H1 (cell line): ENCODE results near the gene VPS51. TPM values are rescaled to one million over a fixed set of nuclear protein-coding genes. Genes with fewer than 3 reads are reported as not detected.

Source experiments
- CTCF ChIA-PET: fragments of 300-600 bp; sonication (Branson Sonifier 250); formaldehyde crosslinking; loops from one replicate; lab custom pipeline; 2021; ENCODE audit not compliant: partially characterized antibody; lab: Charles Lee
- POLR2A ChIA-PET: fragments of 300-600 bp; sonication (Branson Sonifier 250); formaldehyde crosslinking; loops from one replicate; lab custom pipeline; 2021; ENCODE audit warnings: inconsistent platforms; ENCODE audit not compliant: partially characterized antibody; lab: Charles Lee
- DNase-seq, 2 experiments: peaks; one replicate each; pipeline versions ENCODE4 v3.0.0 to v3.0.0-alpha.2; 2010 to 2022; ENCODE audit warnings: low spot score in 2 of 2, low read depth in 1 of 2, mixed read lengths in 1 of 2
- FAIRE-seq: peaks from 2 replicates; lab custom pipeline; 2011; peaks lifted over from hg19 to GRCh38; lab: Jason Lieb, UNC
- H2AFZ ChIP-seq: 2 replicates; pipeline ENCODE4 v1.8.1; 2012; ENCODE audit warnings: low read length, inconsistent platforms
- H2AK5ac ChIP-seq: 2 replicates; pipeline ENCODE4 v1.6.1; 2013; ENCODE audit warnings: low read depth, low read length
- H2BK120ac ChIP-seq: replicated peaks from 2 replicates; pipeline ENCODE3; 2013; ENCODE audit warnings: low read depth, low read length, inconsistent platforms
- H2BK12ac ChIP-seq: 2 replicates; pipeline ENCODE4 v1.6.1; 2013; ENCODE audit warnings: low read depth, low read length
- H2BK15ac ChIP-seq: 2 replicates; pipeline ENCODE4 v1.6.1; 2013; ENCODE audit warnings: low read length
- H2BK20ac ChIP-seq: 2 replicates; pipeline ENCODE4 v1.6.1; 2013; ENCODE audit warnings: low read length
- H2BK5ac ChIP-seq: 2 replicates; pipeline ENCODE4 v1.6.1; 2013; ENCODE audit warnings: low read depth, low read length
- H3K14ac ChIP-seq: 2 replicates; pipeline ENCODE4 v1.6.1; 2013; ENCODE audit warnings: inconsistent platforms; ENCODE audit not compliant: insufficient read length
- H3K18ac ChIP-seq: 2 replicates; pipeline ENCODE4 v1.6.1; 2013; ENCODE audit warnings: low read length; ENCODE audit errors: extremely low read depth
- H3K23ac ChIP-seq: 2 replicates; pipeline ENCODE4 v1.6.1; 2013; ENCODE audit warnings: inconsistent platforms; ENCODE audit not compliant: insufficient read length
- H3K23me2 ChIP-seq: 2 replicates; pipeline ENCODE4 v1.6.1; 2013; ENCODE audit warnings: low read depth, low read length
- H3K27ac ChIP-seq: 2 replicates; pipeline ENCODE4 v1.6.1; 2011; ENCODE audit warnings: low read depth, low read length, inconsistent platforms
- H3K27me3 ChIP-seq, 4 experiments: replicated peaks in 1 of 4; 1 replicate in 1 of 4; 2 replicates in 3 of 4; pipeline versions ENCODE4 v1.6.1 to v1.8.1; 2011 to 2013; ENCODE audit warnings: low read length in 3 of 4, mild to moderate bottlenecking in 3 of 4, inconsistent platforms in 2 of 4, mixed read lengths in 2 of 4, moderate library complexity in 1 of 4; ENCODE audit not compliant: control insufficient read depth in 3 of 4, insufficient read depth in 3 of 4; ENCODE audit errors: extremely low read depth in 1 of 4
- H3K36me3 ChIP-seq, 4 experiments: 2 replicates each; pipeline versions ENCODE4 v1.6.1 to v1.8.1; 2011 to 2013; ENCODE audit warnings: mild to moderate bottlenecking in 4 of 4, low read length in 3 of 4, moderate library complexity in 2 of 4, control low read depth in 1 of 4, inconsistent platforms in 1 of 4; ENCODE audit not compliant: insufficient read depth in 4 of 4, control insufficient read depth in 2 of 4
- H3K4ac ChIP-seq: replicated peaks from 2 replicates; pipeline ENCODE3; 2013; ENCODE audit warnings: low read length, low read depth, mixed read lengths, inconsistent platforms; ENCODE audit not compliant: insufficient read length
- H3K4me1 ChIP-seq, 4 experiments: replicated peaks in 1 of 4; 1 replicate in 1 of 4; 2 replicates in 3 of 4; pipeline versions ENCODE4 v1.6.1 to v1.8.1; 2011 to 2013; ENCODE audit warnings: low read length in 3 of 4, inconsistent platforms in 2 of 4, mixed read lengths in 1 of 4; ENCODE audit not compliant: insufficient read depth in 4 of 4, control insufficient read depth in 3 of 4
- H3K4me2 ChIP-seq, 2 experiments: 2 replicates each; pipeline versions ENCODE4 v1.6.1 to v1.8.1; 2011 to 2013; ENCODE audit warnings: low read depth in 2 of 2, low read length in 2 of 2, control low read depth in 1 of 2, inconsistent platforms in 1 of 2, mild to moderate bottlenecking in 1 of 2; ENCODE audit not compliant: insufficient read depth in 1 of 2
- H3K4me3 ChIP-seq, 4 experiments: fragments of 200-600, 300-600 bp in 1 of 4; sonication (generic), shearing (Covaris generic), sonication (Bioruptor Twin) in 1 of 4; 2 replicates each; pipeline versions ENCODE4 v1.5.1 to v1.8.1; 2011 to 2016; ENCODE audit warnings: low read length in 4 of 4, low read depth in 3 of 4, control low read depth in 2 of 4, inconsistent platforms in 2 of 4, mild to moderate bottlenecking in 2 of 4, mixed read lengths in 1 of 4, moderate library complexity in 1 of 4; ENCODE audit not compliant: insufficient read depth in 2 of 4; ENCODE audit errors: extremely low read depth in 1 of 4
- H3K56ac ChIP-seq: replicated peaks from 2 replicates; pipeline ENCODE3; 2013; ENCODE audit warnings: low read depth, mild to moderate bottlenecking, mixed read lengths, low read length, inconsistent platforms; ENCODE audit not compliant: insufficient read length
- H3K79me1 ChIP-seq: 2 replicates; pipeline ENCODE4 v1.6.1; 2013; ENCODE audit warnings: low read depth, low read length, control low read depth
- H3K79me2 ChIP-seq, 2 experiments: 2 replicates each; pipeline versions ENCODE4 v1.6.1 to v1.8.1; 2012 to 2013; ENCODE audit warnings: low read length in 2 of 2, mild to moderate bottlenecking in 2 of 2, inconsistent platforms in 1 of 2; ENCODE audit not compliant: insufficient read depth in 2 of 2, control insufficient read depth in 1 of 2
- H3K9ac ChIP-seq, 4 experiments: replicated peaks in 1 of 4; 1 replicate in 1 of 4; 2 replicates in 3 of 4; pipeline versions ENCODE4 v1.6.1 to v1.8.1; 2011 to 2013; ENCODE audit warnings: low read depth in 3 of 4, low read length in 3 of 4, control low read depth in 2 of 4, mild to moderate bottlenecking in 2 of 4, moderate library complexity in 2 of 4, inconsistent platforms in 1 of 4; ENCODE audit errors: extremely low read depth in 1 of 4
- H3K9me3 ChIP-seq, 2 experiments: 2 replicates each; pipeline versions ENCODE4 v1.6.1 to v1.8.1; 2012 to 2013; ENCODE audit warnings: mild to moderate bottlenecking in 2 of 2, moderate library complexity in 2 of 2, control low read depth in 1 of 2, inconsistent platforms in 1 of 2, low read depth in 1 of 2, low read length in 1 of 2, mixed read lengths in 1 of 2; ENCODE audit not compliant: insufficient read depth in 2 of 2
- H4K20me1 ChIP-seq, 2 experiments: replicated peaks in 1 of 2; 2 replicates each; pipeline versions ENCODE3 to v1.8.1; 2011 to 2013; ENCODE audit warnings: inconsistent platforms in 2 of 2, low read length in 2 of 2, mild to moderate bottlenecking in 1 of 2; ENCODE audit not compliant: insufficient read depth in 2 of 2, control insufficient read depth in 1 of 2
- H4K5ac ChIP-seq: 2 replicates; pipeline ENCODE4 v1.6.1; 2013; ENCODE audit warnings: low read length, low read depth, mixed read lengths, inconsistent platforms; ENCODE audit not compliant: insufficient read length
- H4K8ac ChIP-seq: 2 replicates; pipeline ENCODE4 v1.8.0; 2013; ENCODE audit warnings: mild to moderate bottlenecking, moderate library complexity, low read length, inconsistent platforms; ENCODE audit not compliant: insufficient read depth; ENCODE audit errors: extremely low read depth
- H4K91ac ChIP-seq: replicated peaks from 2 replicates; pipeline ENCODE3; 2013; ENCODE audit warnings: low read length, mixed read lengths, inconsistent platforms; ENCODE audit not compliant: insufficient read length
- EP300 ChIP-seq, 2 experiments: IDR thresholded peaks; 1 replicate in 1 of 2; 2 replicates in 1 of 2; pipeline ENCODE4 v1.6.1; 2011 to 2012; ENCODE audit warnings: low read depth in 2 of 2, low read length in 2 of 2, mild to moderate bottlenecking in 2 of 2, borderline replicate concordance in 1 of 2, inconsistent platforms in 1 of 2, moderate library complexity in 1 of 2
- HDAC2 ChIP-seq, 2 experiments: fragments of 300-600 bp in 1 of 2; sonication (generic) in 1 of 2; IDR thresholded peaks; 2 replicates each; pipeline ENCODE4 v1.6.1; 2011 to 2012; ENCODE audit warnings: low read depth in 2 of 2, low read length in 2 of 2, mild to moderate bottlenecking in 2 of 2, moderate library complexity in 2 of 2, borderline replicate concordance in 1 of 2, inconsistent platforms in 1 of 2
- KDM5A ChIP-seq: fragments of 200-600 bp; IDR thresholded peaks from 2 replicates; pipeline ENCODE4 v1.7.1; 2012; ENCODE audit warnings: mild to moderate bottlenecking, low read length, inconsistent platforms, mixed read lengths
- TAF1 ChIP-seq: IDR thresholded peaks from 2 replicates; pipeline ENCODE4 v1.6.1; 2011; ENCODE audit warnings: mild to moderate bottlenecking, low read depth, low read length
- TAF7 ChIP-seq: optimal IDR thresholded peaks from 2 replicates; pipeline ENCODE3; 2011; ENCODE audit warnings: low read depth, mild to moderate bottlenecking, inconsistent platforms, low read length, moderate library complexity, borderline replicate concordance
- YY1 ChIP-seq: IDR thresholded peaks from 2 replicates; pipeline ENCODE4 v1.6.1; 2011; ENCODE audit warnings: low read depth, mild to moderate bottlenecking, low read length
- WGBS, 2 experiments: shearing (Covaris generic) in 1 of 2; methylation state at CpG; one replicate each; pipeline versions ENCODE4 v1.1.6 to v1.1.7; 2013 to 2015; ENCODE audit warnings: low lambda C conversion rate in 2 of 2, mixed read lengths in 2 of 2, inconsistent platforms in 1 of 2, low coverage in 1 of 2, missing lambda C conversion rate in 1 of 2; ENCODE audit not compliant: insufficient replicate concordance in 2 of 2, insufficient coverage in 1 of 2, insufficient read length in 1 of 2; ENCODE audit errors: extremely low coverage in 1 of 2, missing lambda C conversion rate in 1 of 2; 5-methylcytosine and 5-hydroxymethylcytosine counted together
- polyA plus RNA-seq, 7 experiments: library from polyadenylated mRNA; depleted of rRNA in 3 of 7; stranded (reverse) in 5 of 7; unstranded in 2 of 7; fragments of >200 nt in 5 of 7; fragments of 200-250 nt in 2 of 7; gene quantifications; 1 replicate in 5 of 7; 2 replicates in 1 of 7; 4 replicates in 1 of 7; pipeline versions ENCODE4 v1.2.1 to v1.2.3, GENCODE V29; 2011 to 2013; ENCODE audit warnings: missing spikeins in 2 of 7, mixed read lengths in 2 of 7
- total RNA-seq: library from RNA; stranded (reverse); fragmentation: NEBNext Ultra II Directional; extraction: Animal tissue kit (Norgen Biotek cat#: 25700); gene quantifications from 2 replicates; pipeline ENCODE4 v1.2.1, GENCODE V29; 2021
- TF ChIP-seq, protein P1 (sequence below), 3 experiments: IDR thresholded peaks; 1 replicate in 2 of 3; 2 replicates in 1 of 3; pipeline versions ENCODE4 v1.5.1 to v1.6.1; 2011; ENCODE audit warnings: low read length in 3 of 3, mild to moderate bottlenecking in 3 of 3, inconsistent platforms in 2 of 3, low read depth in 1 of 3, moderate library complexity in 1 of 3; ENCODE audit not compliant: insufficient read depth in 1 of 3; ENCODE audit errors: control extremely low read depth in 1 of 3

VPS51 gene
- total and polyA plus RNA-seq, 2 of the 8 experiments (the other 6 are each of a cell fraction or from before 2014, with no cell fraction given) = 97.4 to 142 TPM

DNA sequence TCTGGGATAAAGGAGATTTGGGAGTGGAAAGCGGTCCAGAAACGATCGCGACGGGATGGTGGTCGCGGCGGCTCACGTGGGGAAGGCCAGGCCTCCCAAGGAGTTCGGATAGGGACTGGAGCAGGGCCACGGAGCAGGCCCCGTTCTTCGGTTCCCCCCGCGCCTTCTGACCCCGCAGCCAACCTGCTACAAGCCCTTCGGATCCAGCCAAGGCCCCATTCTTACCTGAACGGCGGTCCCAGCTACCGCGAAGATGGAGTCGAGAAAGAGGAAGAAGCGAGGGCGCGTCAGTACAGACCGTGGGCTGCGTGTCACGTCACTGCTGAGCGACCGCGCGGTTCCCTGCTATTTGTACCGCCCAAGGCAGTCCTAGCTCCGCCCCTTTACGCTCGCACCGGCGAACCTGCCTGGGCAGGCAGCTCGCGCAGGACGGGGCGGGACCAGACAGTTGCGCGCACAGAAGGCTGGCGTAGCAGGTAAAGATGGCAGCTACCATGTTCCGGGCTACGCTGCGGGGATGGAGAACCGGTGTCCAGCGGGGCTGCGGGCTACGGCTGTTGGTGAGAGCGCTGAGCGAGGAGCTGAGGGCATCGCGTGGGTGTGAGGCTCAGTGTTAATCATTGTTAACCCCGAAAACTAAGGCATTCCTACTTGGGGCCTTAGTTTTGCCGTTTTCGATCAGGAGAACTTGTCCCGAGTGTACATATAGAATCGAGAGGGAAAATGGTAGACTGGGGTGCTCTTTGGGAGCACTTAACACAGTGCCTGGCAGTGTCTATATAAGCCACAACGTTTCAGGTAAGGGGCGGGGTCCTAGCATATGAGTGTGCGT, 26.1 kb downstream of the VPS51 start, which contains the start of the genes FAU and MRPL49:
TSS of gene FAU (minus strand) at position 270 of the 832 bp plus-strand sequence. CDS start 321 bp downstream, outside the sequence.
TSS of gene MRPL49 (plus strand) at position 457 of the 832 bp plus-strand sequence. CDS start at position 483, 26 bp downstream.
- H2BK20ac ChIP-seq = no peak within 1 kb of the TSS; the same call in 1 of the 2 replicates
- 0 out of 2 replicates have a peak within 1 kb of the TSS, but pooled peaks have one; percentile 75 for H2AK5ac ChIP-seq
- peaks cover 9% of the 10 kb centered on the region for H3K79me1 ChIP-seq
- no peak within 1 kb of the TSS for H3K14ac ChIP-seq
- DNase-seq (peak; percentile 94 to 98), FAIRE-seq (no peak)
- H2BK5ac ChIP-seq = peak within 1 kb of the TSS; percentile 91
- peaks cover 3% of the 10 kb centered on the region; the same call in 1 of the 2 replicates for H3K23me2 ChIP-seq
- H2BK15ac ChIP-seq = no peak within 1 kb of the TSS; the same call in 1 of the 2 replicates
- H4K20me1 ChIP-seq = peaks cover 4 to 6% of the 10 kb centered on the region in 2 experiments
- no peaks in the 10 kb centered on the region for H3K27me3 ChIP-seq
- H4K8ac ChIP-seq = peak within 1 kb of the TSS; percentile 99
- H3K27ac ChIP-seq = peak within 1 kb of the TSS; percentile 87
- ChIA-PET POLR2A (interaction anchor here (0.6 to 17.4 kb wide), 43 partner anchors 9 to 523 kb away, joined by 3 to 305 read pairs (median 4); partner anchors contain the start of genes ARL2, CAPN1, CDC42EP2 and GPHA2), CTCF (interaction anchor here (0.6 to 3.0 kb wide), 12 partner anchors 8 to 339 kb away, joined by 3 to 14 read pairs (median 4); partner anchors contain the start of genes CAPN1 and TM7SF2)
- H2BK120ac ChIP-seq = peak within 1 kb of the TSS; percentile 69
- peak within 1 kb of the TSS; percentile 27 for H3K4ac ChIP-seq
- H3K79me2 ChIP-seq = peaks cover 6 to 38% of the 10 kb centered on the region in 2 experiments
- peak within 1 kb of the TSS; percentile 76 to 89 for H3K4me2 ChIP-seq
- peak within 1 kb of the TSS; percentile 29; the same call in 1 of the 2 replicates for H2AFZ ChIP-seq
- peaks cover 16 to 54% (median 41%) of the 10 kb centered on the region in 4 experiments for H3K36me3 ChIP-seq
- peak within 1 kb of the TSS; percentile 93 for H3K18ac ChIP-seq
- H3K9me3 ChIP-seq = no peaks in the 10 kb centered on the region
- 1% methylated on average over 64 of the region's 64 CpGs; no CpG with 5 or more reads in 1 of the 2 experiments for WGBS, 2 experiments
- H3K9ac ChIP-seq = peak within 1 kb of the TSS; percentile 84 to 96 (median 90)
- H4K91ac ChIP-seq = peak within 1 kb of the TSS; percentile 93
- peak within 1 kb of the TSS; percentile 93 for H4K5ac ChIP-seq
- H2BK12ac ChIP-seq = 0 out of 2 replicates have a peak within 1 kb of the TSS, but pooled peaks have one; percentile 77
- H3K23ac ChIP-seq = no peak within 1 kb of the TSS
- peak within 1 kb of the TSS; percentile 80 to 98 (median 93) for H3K4me3 ChIP-seq
- H3K4me1 ChIP-seq = peaks cover 0 to 6% (median 1%) of the 10 kb centered on the region in 4 experiments; a peak in 5 of 7 replicates
- H3K56ac ChIP-seq = peak within 1 kb of the TSS; percentile 93
- peak; percentile 95 for TF ChIP-seq TAF7
- TF ChIP-seq EP300 (IDR thresholded peaks at IDR 0.05; ENCODE audit: borderline replicate concordance in 1 of 2, low read depth in 2 of 2, low read length in 2 of 2) = no peak
- TF ChIP-seq YY1 = peak; percentile 94
- TF ChIP-seq KDM5A = peak; percentile 89
- peak in 1 of 2 experiments; percentile 90; a peak in 1 of 4 replicates for TF ChIP-seq HDAC2 (IDR thresholded peaks at IDR 0.05; ENCODE audit: borderline replicate concordance in 1 of 2, low read depth in 2 of 2, low read length in 2 of 2)
- TF ChIP-seq TAF1 = peak; percentile 93
- TF ChIP-seq, protein P1, sequence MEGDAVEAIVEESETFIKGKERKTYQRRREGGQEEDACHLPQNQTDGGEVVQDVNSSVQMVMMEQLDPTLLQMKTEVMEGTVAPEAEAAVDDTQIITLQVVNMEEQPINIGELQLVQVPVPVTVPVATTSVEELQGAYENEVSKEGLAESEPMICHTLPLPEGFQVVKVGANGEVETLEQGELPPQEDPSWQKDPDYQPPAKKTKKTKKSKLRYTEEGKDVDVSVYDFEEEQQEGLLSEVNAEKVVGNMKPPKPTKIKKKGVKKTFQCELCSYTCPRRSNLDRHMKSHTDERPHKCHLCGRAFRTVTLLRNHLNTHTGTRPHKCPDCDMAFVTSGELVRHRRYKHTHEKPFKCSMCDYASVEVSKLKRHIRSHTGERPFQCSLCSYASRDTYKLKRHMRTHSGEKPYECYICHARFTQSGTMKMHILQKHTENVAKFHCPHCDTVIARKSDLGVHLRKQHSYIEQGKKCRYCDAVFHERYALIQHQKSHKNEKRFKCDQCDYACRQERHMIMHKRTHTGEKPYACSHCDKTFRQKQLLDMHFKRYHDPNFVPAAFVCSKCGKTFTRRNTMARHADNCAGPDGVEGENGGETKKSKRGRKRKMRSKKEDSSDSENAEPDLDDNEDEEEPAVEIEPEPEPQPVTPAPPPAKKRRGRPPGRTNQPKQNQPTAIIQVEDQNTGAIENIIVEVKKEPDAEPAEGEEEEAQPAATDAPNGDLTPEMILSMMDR (IDR thresholded peaks at IDR 0.05; ENCODE audit: control extremely low read depth in 1 of 3, insufficient read depth in 1 of 3, low read depth in 1 of 3, low read length in 3 of 3) = no peak
